Fibroblast of the aortic adventitia (primary cell): Measurements from ENCODE around the gene SEC24C. TPM values are rescaled to one million over a fixed set of nuclear protein-coding genes. Genes with fewer than 3 reads are reported as not detected.

ENCODE experiments used
- DNase-seq: peaks from one replicate; pipeline ENCODE4 v3.0.0-alpha.2; 2010; ENCODE audit warnings: low read depth
- H3K4me3 ChIP-seq: 2 replicates; pipeline ENCODE4 v1.5.1; 2011; ENCODE audit warnings: low read depth, mild to moderate bottlenecking, control low read depth, low read length, moderate library complexity
- total RNA-seq: library from RNA; depleted of rRNA; stranded (reverse); fragments of >200 nt; gene quantifications from 2 replicates; pipeline ENCODE4 v1.2.3, GENCODE V29; 2012; ENCODE audit warnings: low replicate concordance
- TF ChIP-seq, protein P1 (sequence below): IDR thresholded peaks from 2 replicates; pipeline ENCODE4 v1.5.1; 2011; ENCODE audit warnings: mild to moderate bottlenecking, low read length, control low read depth, inconsistent platforms; ENCODE audit not compliant: insufficient read depth

SEC24C gene
- total RNA-seq, 1 donor = 45.2 TPM

DNA sequence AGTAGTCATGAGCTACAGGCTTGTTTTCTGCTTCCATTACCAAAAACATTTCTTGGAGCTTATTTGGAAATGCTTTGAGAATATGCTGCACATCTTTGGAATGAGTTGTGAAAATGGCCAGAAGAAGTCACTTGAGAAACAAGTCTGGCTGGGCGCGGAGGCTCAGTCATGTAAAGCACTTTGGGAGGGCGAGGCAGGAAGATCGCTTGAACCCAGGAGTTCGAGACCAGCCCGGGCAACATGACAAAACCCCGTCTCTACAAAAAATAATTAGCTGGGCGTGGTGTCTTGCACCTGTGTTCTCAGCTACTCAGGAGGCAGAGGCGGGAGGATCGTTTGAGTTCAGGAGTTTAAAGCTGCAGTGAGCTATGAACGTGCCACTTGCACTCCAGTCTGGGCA, 36.8 kb downstream of the SEC24C start:
- TF ChIP-seq, protein P1, sequence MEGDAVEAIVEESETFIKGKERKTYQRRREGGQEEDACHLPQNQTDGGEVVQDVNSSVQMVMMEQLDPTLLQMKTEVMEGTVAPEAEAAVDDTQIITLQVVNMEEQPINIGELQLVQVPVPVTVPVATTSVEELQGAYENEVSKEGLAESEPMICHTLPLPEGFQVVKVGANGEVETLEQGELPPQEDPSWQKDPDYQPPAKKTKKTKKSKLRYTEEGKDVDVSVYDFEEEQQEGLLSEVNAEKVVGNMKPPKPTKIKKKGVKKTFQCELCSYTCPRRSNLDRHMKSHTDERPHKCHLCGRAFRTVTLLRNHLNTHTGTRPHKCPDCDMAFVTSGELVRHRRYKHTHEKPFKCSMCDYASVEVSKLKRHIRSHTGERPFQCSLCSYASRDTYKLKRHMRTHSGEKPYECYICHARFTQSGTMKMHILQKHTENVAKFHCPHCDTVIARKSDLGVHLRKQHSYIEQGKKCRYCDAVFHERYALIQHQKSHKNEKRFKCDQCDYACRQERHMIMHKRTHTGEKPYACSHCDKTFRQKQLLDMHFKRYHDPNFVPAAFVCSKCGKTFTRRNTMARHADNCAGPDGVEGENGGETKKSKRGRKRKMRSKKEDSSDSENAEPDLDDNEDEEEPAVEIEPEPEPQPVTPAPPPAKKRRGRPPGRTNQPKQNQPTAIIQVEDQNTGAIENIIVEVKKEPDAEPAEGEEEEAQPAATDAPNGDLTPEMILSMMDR = no peak
- H3K4me3 ChIP-seq = peak overlapping the region; percentile 92
- no peak for DNase-seq

GRCh38 chr10:73781548-73781878, 37.3 kb downstream of the SEC24C start:
- H3K4me3 ChIP-seq = peak overlapping the region; percentile 92
- TF ChIP-seq, protein P1 = no peak
- no peak for DNase-seq

GRCh38 chr10:73781879-73782748, 37.9 kb downstream of the SEC24C start, which contains the start of gene CHCHD1:
Gene CHCHD1, plus strand, starts transcription at chr10:73782048. Its CDS starts 28 bp downstream, at chr10:73782076.
- TF ChIP-seq, protein P1 = no peak
- peak within 1 kb of the TSS; percentile 92 for H3K4me3 ChIP-seq
- peak; percentile 84 for DNase-seq

- TF ChIP-seq, protein P1 = no peak
- no peak for DNase-seq
- peak overlapping the region; percentile 92 for H3K4me3 ChIP-seq
Measured at GRCh38 chr10:73782749-73783085, 38.5 kb downstream of the SEC24C start.

DNA sequence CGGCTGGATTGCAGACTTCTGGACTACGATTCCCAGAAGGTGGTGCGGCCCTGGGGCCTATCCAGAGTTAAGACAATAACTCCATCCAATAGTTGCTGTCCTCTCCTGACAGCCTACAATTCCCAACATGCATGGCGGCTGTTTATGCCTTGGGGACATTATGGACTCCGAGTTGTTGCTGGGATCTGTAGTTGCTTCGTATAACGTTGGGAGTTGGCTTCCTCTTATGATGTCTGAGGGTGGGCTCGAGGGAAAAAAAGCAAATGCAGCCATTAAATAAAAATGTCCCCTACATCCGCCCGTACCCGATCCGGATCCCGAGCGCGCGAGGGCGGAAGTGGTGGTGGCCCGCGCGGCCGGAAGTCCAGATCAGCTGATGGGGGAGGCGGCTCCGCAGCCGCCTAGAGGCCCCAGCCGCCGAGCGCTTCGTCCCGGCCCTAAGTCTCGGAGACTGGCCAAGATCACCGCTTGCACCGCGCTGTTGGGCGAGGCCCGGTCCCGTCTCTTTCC, 41.1 kb downstream of the SEC24C start, which contains the start of gene ZSWIM8:
Gene ZSWIM8 (plus strand): TSS at position 396 of the 510 bp plus-strand sequence. CDS start 273 bp downstream, outside the sequence.
- DNase-seq = peak; percentile 98
- TF ChIP-seq, protein P1 = peak; percentile 1
- H3K4me3 ChIP-seq = peak within 1 kb of the TSS; percentile 92

- TF ChIP-seq, protein P1 = no peak
- DNase-seq = peak; percentile 39
- peak overlapping the region; percentile 92 for H3K4me3 ChIP-seq
Measured at GRCh38 chr10:73785721-73786511, 41.7 kb downstream of the SEC24C start.
